Activated gamma-delta T cell (primary cell): ENCODE measurements around the gene PSG4.
"Not testable (repeated sequence)": the region's sequence is repeated elsewhere in the genome, so short reads cannot be mapped to it uniquely, and the experiment has no call there.

Experiments used
- DNase-seq: peaks from one replicate; lab custom pipeline; 2025; lab: John Stamatoyannopoulos, UW
- total RNA-seq, 2 donors: gene quantifications; one replicate each; lab custom pipeline; 2026; lab: John Stamatoyannopoulos, UW

Gene PSG4
- total RNA-seq: 0 to 0.17 reads per million in 2 donors

DNA sequence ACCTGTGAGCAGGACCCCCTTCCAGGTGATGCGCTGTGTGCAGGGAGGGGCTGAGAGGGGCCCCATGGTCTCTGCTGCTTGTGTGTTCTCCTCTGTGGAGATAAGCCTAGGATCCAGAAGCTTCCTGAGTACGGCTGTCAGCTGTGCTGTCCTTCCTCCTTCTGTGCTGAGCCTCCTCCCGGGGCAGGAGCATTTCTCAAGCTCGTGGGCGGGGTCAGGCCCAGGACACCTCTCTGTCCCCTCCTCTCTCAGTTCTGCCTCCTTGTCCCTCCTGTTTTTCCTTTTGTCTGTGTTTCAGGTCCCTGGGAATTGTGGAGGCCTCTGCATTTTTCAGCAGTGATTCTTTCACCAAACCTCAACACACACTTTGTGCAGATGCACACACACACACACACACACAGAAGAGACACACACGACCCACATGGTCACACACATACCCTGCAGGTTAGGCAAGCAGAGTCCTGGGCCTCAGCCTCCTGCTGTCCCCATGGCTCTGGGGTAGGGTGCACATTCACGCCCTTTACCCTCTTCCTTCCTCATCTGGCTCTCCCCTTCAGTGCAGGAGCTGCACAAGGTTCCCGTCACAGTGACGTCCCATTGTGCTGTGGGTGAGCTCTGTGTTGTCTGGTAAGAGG, at the start of gene PSG4:
Gene PSG4 (minus strand): TSS at position 168 of the 635 bp plus-strand sequence. CDS start 102 bp downstream, at position 66.
- DNase-seq: not testable (repeated sequence)

DNA sequence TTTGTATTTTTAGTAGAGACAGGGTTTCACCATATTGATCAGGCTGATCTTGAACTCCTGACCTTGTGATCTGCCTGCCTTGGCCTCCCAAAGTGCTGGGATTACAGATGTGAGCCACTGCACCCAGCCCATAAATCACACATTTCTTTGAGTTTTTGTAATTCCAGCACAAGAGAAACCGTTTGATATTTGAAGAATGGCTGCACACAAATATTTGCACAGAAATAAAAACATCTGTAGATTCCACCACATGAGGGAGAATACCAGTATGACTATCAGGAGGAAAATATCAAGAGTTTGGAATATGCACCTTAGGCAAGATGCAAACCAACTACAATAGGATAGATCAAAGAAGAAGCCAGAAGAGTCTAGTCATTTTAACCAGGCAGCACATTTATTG, 46.0 kb upstream of the PSG4 start:
- not testable (repeated sequence) for DNase-seq

DNA sequence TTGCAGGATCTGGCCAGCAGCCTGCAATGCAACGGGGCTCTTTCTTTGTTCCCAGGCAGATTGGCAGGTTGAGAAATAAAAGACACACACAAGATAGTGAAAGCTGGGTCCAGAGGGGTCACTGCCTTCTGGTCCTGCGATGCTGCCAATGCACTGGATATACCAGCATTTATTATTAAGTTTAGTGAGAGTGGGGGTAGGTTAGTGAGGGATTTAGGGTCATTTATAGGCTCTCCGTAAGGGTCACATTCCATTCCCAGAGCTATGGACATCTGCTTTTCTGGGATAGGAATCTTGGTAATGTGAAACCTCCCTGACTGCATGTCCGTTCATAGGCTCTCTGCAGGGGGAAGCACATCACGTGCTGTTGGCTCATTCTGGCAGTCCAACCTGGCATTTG, 44.9 kb upstream of the PSG4 start:
- DNase-seq: not testable (repeated sequence)

DNA sequence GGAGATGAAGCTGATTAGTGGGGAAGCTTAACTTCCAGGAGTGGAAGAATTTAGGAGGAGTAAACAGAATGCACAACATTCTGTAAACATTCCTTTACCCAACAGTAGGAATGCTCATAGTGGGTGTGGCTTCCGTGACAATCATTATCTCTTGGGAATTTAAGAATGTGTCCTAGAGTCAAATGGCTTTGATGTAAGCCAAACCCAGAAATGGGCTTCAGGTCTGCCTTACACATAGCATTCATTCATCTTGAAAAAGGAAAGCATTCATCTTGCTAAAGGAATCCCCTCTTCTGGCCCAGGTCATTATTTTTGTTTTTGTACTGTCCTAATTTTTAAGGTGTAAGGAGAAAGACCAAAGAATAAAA, 43.2 kb upstream of the PSG4 start:
- not testable (repeated sequence) for DNase-seq

DNA sequence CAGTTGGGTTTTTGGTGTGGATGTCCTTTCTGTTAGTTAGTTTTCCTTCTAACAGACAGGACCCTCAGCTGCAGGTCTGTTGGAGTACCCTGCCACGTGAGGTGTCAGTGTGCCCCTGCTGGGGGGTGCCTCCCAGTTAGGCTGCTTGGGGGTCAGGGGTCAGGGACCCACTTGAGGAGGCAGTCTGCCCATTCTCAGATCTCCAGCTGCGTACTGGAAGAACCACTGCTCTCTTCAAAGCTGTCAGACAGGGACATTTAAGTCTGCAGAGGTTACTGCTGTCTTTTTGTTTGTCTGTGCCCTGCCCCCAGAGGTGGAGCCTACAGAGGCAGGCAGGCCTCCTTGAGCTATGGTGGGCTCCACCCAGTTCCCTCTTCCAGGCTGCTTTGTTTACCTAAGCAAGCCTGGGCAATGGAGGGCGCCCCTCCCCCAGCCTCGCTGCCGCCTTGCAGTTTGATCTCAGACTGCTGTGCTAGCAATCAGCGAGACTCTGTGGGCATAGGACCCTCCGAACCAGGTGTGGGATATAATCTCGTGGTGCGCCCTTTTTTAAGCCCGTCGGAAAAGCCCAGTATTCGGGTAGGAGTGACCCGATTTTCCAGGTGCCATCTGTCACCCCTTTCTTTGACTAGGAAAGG, 41.9 kb upstream of the PSG4 start:
- not testable (repeated sequence) for DNase-seq

DNA sequence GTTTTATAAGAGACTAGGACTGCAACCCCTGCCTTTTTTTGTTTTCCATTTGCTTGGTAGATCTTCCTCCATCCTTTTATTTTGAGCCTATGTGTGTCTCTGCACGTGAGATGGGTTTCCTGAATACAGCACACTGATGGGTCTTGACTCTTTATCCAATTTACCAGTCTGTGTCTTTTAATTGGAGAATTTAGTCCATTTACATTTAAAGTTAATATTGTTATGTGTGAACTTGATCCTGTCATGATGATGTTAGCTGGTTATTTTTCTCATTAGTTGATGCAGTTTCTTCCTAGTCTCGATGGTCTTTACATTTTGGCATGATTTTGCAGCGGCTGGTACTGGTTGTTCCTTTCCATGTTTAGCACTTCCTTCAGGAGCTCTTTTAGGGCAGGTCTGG, 40.4 kb upstream of the PSG4 start:
- not testable (repeated sequence) for DNase-seq

DNA sequence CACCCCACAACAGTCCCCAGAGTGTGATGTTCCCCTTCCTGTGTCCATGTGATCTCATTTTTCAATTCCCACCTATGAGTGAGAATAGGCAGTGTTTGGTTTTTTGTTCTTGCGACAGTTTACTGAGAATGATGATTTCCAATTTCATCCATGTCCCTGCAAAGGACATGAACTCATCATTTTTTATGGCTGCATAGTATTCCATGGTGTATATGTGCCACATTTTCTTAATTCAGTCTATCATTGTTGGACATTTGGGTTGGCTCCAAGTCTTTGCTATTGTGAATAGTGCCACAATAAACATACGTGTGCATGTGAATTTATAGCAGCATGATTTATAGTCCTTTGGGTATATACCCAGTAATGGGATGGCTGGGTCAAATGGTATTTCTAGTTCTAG, 36.8 kb upstream of the PSG4 start:
- DNase-seq: not testable (repeated sequence)

DNA sequence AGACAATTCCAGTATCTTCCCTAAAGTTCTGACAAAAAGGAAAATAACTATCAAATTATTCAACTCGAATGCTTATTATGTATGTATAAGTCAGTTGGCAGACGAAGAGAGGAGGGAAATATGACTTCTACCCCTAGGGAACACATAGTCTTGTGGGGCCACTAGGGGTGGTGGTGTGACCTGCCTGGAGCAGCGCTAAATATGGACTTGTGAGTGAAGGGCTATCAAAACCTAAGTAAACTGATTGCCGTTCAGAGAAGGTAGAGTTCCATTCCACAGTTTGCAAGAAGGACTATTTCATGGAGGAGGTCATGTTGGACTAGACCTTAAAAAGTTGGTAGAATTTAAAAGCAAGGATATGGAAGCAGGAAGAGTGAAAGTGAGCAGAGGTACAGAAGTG, 32.8 kb upstream of the PSG4 start:
- DNase-seq: not testable (repeated sequence)

DNA sequence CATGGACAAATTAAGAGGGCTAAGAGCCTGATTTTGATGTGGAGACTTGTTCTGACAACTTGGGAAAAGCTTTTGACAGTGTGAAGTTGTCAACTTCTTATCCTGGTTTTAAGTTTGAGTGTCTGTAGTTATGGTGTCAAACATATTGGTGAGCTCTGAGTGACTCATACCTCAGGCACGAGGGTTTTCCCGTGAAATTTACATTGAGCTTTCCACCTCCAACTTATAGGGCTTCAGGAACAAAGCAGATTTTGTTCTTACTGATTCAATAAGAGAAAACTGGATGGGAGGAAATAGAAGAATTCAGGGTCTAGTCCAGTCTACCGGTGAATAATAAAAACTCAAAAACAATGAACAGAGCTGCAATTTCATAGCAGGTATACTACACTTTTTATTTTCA, 30.2 kb upstream of the PSG4 start:
- DNase-seq: not testable (repeated sequence)

DNA sequence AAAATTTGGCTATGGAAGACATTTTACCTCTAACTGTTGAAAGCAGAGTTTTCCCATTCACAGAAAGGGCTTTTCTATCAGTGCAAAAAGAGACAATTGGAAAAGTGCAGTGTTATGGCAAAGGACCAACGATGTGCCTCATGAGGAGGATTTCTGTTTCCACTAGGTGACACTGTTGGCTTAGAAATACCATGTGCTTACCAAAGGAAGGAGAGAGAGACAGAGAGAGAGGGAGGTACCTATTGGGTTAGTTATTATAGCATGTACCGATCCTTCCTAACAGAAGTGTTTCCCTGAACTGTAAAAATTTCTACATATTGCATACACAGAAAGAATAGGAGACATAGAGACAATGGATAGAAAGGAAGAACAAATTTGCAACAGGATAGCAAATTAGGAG, 23.9 kb upstream of the PSG4 start:
- no peak for DNase-seq

DNA sequence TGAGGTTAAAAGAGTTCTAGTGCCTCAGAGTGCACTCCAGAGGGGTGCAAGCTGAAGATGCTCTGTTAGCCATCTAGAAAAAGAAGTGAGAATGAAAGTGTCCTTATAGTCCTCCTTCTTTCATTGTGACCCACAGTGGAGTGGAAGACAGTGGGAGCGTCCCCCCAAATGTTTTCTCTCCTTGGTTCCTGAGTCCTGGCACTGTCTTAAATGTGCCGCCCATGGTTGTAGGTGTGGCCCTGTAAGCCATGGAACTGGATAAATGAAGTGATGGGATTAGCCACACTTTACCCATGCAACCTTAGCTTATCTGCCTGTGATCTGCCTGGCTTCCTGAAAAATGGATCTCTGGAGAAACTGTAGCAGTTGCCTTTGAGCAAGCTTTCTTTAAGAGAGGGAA, 23.3 kb upstream of the PSG4 start:
- DNase-seq: not testable (repeated sequence)

DNA sequence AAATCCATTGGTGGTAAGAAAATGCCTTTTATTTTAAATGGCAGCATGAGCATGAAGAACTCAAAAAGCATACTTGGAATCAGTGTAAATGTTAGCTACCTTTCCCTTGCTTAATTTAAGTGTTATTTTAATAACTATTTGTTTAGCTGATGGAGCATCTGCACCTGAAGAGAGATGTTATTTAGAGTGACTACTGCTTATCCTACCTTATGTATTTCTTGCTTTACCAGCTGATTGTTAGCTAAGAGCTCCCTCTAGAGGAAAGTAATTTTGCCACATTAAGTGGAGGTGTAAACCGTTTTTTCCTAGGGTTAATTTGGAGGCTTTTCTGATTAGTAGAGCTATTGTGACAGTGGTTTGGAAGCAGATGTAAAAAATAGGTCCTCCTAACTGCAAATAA, 21.5 kb upstream of the PSG4 start:
- not testable (repeated sequence) for DNase-seq

DNA sequence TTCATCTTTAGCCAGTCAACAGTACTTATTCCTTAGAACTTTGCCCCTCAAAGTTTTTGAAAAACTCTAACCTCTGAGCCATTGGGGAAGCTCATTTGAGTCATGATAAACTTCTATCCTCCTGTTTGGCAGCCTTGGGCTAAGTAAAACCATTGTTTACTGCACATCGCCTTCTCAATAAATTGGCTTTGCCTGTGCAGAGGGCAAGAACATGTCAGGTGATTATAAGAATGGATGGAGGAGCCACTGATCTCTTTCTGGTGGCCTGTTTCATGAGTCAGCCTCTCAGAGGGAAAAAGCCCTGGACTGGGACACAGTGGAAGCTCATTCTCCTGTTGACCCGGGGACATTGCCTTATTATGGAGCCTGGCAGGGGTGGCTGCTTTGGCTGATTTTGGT, 19.4 kb upstream of the PSG4 start:
- DNase-seq: no peak

DNA sequence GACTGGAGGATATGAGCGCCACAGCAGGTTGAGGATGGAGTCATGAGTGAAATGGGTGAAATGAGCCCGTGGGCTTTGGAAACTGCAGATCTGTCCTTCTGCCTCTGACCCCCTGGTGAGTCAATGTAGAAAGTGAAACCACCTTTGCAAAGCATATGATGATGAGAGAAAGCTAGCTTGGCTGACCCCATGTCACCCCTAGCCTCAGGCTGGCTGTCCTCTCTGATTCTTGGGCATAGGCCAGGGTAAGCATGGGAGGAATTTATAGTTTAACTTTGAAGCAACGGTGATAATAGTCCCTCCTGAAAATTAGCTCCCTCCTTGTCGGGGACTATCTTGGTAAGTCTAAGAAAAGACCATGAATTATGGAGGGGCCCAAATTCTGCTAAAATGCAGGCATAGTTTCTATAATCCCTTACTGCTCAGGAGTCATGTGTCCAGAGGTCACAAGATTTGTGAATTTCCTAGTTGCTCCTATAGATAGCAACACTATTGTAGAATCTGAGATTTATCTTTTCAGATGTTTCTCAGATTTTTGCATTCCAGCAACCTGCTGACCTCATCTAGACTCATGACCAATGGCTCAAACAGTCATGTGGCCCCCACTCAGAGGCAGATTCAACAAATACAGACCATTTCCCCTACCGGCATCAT, 18.9 kb upstream of the PSG4 start:
- not testable (repeated sequence) for DNase-seq

DNA sequence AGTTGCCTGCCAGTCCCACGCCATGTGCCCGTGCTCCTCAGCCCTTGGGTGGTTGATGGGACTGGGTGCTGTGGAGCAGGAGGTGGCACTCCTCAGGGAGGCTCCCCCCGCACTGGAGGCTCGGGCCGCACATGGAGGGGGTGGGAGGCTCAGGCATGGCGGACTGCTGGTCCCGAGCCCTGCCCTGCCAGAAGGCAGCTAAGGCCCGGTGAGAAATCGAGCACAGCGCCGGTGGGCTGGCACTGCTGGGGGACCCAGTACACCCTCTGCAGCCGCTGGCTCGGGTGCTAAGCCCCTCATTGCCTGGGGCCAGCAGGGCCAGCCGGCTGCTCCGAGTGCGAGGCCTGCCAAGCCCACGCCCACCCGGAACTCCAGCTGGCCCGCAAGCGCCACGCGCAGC, 16.5 kb upstream of the PSG4 start:
- DNase-seq: not testable (repeated sequence)

DNA sequence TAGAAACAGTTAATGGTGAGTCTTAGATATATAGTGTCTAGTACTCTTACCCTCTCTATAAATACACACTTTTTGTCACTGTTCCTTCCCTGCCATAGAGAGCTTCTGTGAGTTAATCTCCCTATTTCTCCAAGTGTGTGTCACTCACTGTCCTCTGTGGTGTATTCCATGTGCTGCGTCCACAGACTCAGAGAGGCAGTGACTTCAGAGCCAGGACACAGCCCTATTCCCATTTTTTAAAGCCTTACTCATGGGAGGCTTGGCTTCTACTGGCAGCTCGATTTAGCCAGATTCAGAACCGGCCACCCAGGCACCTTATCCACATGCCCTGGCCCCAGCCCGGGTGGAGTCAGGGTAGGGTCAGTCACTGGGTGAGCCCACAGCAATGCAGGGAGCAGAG, 13.7 kb upstream of the PSG4 start:
- not testable (repeated sequence) for DNase-seq

DNA sequence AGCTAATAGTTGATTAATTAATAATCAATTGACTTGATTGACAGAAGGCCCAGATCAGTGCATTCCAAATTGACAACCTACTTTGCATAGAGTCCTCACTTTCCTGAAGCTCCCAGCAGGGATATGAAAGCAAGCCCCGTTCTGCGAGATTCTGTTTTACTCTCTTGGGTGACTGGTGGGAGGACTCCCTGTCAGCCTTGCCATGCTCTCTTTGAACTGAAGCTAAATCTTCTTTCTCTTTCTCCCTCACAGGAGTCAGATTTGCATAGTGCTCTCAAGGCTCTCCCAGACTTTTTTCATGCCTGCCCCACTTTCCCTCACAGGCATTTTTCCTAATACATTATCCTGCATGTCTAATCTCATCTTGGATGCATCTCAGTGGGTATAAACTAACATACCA, 10.4 kb upstream of the PSG4 start:
- DNase-seq: not testable (repeated sequence)

DNA sequence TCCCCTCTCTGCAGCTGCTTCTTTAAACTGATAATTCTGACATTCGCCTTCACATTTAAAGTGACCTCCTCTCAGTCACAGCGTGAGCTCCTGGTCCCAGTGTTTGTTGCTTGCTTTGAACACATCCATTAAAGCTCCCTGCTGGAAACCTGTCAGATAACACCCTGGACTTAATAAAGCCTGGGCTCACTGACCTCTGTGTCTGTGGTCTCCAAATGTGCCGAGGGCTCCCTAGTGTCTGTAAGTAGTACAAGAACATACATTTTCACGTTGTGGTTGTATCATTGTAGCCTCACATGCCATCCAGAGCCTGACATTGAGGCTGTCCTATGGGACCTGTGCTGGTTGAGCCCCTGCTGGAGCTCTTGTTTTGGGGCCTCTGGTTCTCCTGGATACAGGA, 2.6 kb upstream of the PSG4 start:
- no peak for DNase-seq

DNA sequence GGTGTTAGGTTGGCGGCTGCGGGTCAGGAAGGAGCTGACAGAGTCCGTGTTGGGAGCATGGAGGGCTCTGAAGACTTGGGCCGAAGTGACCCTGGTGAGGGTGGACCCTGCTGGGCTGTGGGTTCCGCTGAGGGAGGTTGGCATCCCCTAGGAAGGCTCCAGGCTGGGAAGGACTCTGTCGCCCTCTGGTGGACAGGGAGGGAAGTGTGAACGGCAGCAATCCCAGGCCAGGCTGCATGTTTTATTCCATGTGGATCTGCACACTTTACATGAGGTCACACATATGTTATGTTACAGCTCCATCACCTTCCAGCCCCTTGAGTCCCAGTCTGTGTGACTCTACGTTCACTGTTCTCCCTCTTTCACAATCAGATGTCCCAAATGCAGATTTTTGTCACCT, 1.7 kb upstream of the PSG4 start:
- not testable (repeated sequence) for DNase-seq

DNA sequence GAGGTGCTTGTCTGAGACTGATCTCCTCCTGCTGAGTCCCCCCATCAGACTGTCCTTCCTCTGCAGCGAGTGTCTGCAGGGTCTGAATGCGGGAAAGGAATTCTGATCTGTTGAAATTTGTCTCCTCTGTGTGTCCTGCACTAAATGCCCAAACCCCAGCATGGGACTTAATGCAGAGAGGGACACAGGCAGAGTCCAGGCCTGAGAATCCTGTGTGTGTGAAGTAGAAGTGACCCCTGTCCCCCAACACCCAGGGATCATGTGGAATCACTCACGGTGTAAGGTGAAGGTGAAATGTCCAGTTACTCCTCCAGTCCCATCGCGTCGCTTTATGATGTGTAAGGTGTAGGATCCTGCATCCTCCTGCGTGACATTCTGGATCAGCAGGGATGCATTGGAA, 1.8 kb downstream of the PSG4 start:
- DNase-seq: not testable (repeated sequence)

DNA sequence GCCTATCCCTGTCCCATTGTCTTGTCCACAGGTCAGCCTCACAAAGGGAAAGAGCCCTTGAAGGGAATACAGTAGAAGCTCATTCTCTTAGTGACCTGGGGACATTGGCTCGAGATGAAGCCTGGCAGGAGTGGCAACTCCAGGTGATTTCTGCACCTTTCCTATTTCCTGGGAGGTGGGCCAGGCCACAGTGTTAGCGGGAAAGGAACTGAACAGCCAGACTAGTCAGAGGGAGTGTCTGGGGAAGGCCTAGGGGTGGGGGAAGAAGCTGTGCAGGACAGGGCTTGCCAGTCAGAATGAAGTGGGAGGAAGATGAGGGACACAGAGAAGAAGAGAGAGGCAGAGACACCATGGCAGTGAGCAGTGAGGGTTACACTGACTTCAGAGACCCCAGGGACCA, 3.5 kb downstream of the PSG4 start:
- DNase-seq: not testable (repeated sequence)

DNA sequence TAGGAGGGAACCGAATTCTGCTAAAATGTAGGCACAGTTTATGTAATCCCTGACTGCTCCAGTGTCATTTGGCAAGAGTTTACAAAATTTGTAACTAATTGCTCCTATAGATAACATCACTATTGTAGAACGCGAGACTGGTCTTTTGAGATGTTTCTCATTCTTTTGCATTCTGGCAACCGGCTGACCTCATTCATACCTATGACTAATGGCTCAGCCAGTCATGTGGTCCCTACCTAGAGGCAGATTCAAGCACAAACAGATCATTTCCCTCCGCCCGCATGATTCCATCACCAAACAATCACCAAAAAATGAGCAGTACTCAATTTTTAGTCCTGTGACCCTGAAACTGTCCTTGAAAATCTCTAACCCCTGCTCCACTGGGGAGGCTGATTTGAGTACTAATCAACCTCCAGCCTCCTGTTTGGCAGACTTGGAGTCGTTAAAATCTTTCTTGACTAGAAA, 4.1 kb downstream of the PSG4 start:
- not testable (repeated sequence) for DNase-seq
